ENCODE measurements around the gene TMEM30A.

The TMEM30A gene

GRCh38 chr6:75305573-75305972 lies 21.0 kb upstream of the TMEM30A start:
- no peak for DNase-seq (ENCODE audit: low read depth)

GRCh38 chr6:75302280-75302679 lies 17.7 kb upstream of the TMEM30A start:
- H3K4me3 ChIP-seq (ENCODE audit: low read depth, low read length) = no peak overlapping the region
- TF ChIP-seq CTCF (IDR thresholded peaks at IDR 0.05; ENCODE audit: control insufficient read depth, extremely low read depth, insufficient read depth) = no peak
- DNase-seq (ENCODE audit: low read depth) = no peak

More at GRCh38 chr6:75305573-75305972, 21.0 kb upstream of the TMEM30A start:
- no peak for TF ChIP-seq CTCF (IDR thresholded peaks at IDR 0.05; ENCODE audit: control insufficient read depth, extremely low read depth, insufficient read depth)
- H3K4me3 ChIP-seq (ENCODE audit: low read depth, low read length) = no peak overlapping the region

- H3K4me3 ChIP-seq (ENCODE audit: low read depth, low read length) = no peak overlapping the region
- no peak for TF ChIP-seq CTCF (IDR thresholded peaks at IDR 0.05; ENCODE audit: control insufficient read depth, extremely low read depth, insufficient read depth)
- DNase-seq (ENCODE audit: low read depth) = no peak
These were observed 16.9 kb upstream of the TMEM30A start for GRCh38 chr6:75301537-75301936.

- DNase-seq (ENCODE audit: low read depth) = no peak
- TF ChIP-seq CTCF (IDR thresholded peaks at IDR 0.05; ENCODE audit: control insufficient read depth, extremely low read depth, insufficient read depth) = no peak
These were observed 16.5 kb upstream of the TMEM30A start for GRCh38 chr6:75301088-75301487.

GRCh38 chr6:75300531-75300855 lies 15.9 kb upstream of the TMEM30A start:
- no peak overlapping the region for H3K4me3 ChIP-seq (ENCODE audit: low read depth, low read length)

More at GRCh38 chr6:75301088-75301487, 16.5 kb upstream of the TMEM30A start:
- no peak overlapping the region for H3K4me3 ChIP-seq (ENCODE audit: low read depth, low read length)

GRCh38 chr6:75299801-75300530 lies 15.4 kb upstream of the TMEM30A start:
- no peak for DNase-seq (ENCODE audit: low read depth)
- TF ChIP-seq CTCF (IDR thresholded peaks at IDR 0.05; ENCODE audit: control insufficient read depth, extremely low read depth, insufficient read depth) = no peak
- H3K4me3 ChIP-seq (ENCODE audit: low read depth, low read length) = no peak overlapping the region

More at GRCh38 chr6:75300531-75300855, 15.9 kb upstream of the TMEM30A start:
- no peak for TF ChIP-seq CTCF (IDR thresholded peaks at IDR 0.05; ENCODE audit: control insufficient read depth, extremely low read depth, insufficient read depth)
- no peak for DNase-seq (ENCODE audit: low read depth)

Measured in LNCaP clone FGC (cell line).